ENCODE measurements around the gene KRT71. TPM values are rescaled to one million over a fixed set of nuclear protein-coding genes. Genes with fewer than 3 reads are reported as not detected.
A peak's percentile ranks its signal among the peaks of the same experiment; 100 is the strongest.

KRT71 gene
- total RNA-seq, 1 donor from 2014 or later, result not detected

- no peak overlapping the region for H3K27ac Mint-ChIP-seq
- H3K36me3 Mint-ChIP-seq (ENCODE audit: low read depth), result no peaks in the 10 kb centered on the region
- intact Hi-C loops (cut with micrococcal nuclease), result loop anchor here (10.0 kb wide), 1 partner anchor 429 kb away; no protein-coding TSS in a partner anchor
- peaks cover 32% of the 10 kb centered on the region for H3K4me1 Mint-ChIP-seq (ENCODE audit: low read depth)
- H3K9me3 Mint-ChIP-seq, result no peaks in the 10 kb centered on the region
- H3K27me3 Mint-ChIP-seq (ENCODE audit: low read depth), result peaks cover 13% of the 10 kb centered on the region
- no peak for DNase-seq (ENCODE audit: low spot score)
- no peak overlapping the region for H3K4me3 Mint-ChIP-seq (ENCODE audit: low read depth)
Measured at GRCh38 chr12:52584156-52584682, 31.3 kb upstream of the KRT71 start.

- peak; percentile 52 for DNase-seq (ENCODE audit: low spot score)
- Mint-ChIP-seq H3K27me3 (ENCODE audit: low read depth) (peaks cover 13% of the 10 kb centered on the region), H3K4me1 (ENCODE audit: low read depth) (peaks cover 32% of the 10 kb centered on the region), H3K36me3 (ENCODE audit: low read depth) (no peaks in the 10 kb centered on the region), H3K27ac (no peak overlapping the region), H3K9me3 (no peaks in the 10 kb centered on the region), H3K4me3 (ENCODE audit: low read depth) (no peak overlapping the region)
- intact Hi-C loops (cut with micrococcal nuclease), result loop anchor here (1.0 to 10.0 kb wide), 4 partner anchors 287 to 428 kb away; no protein-coding TSS in a partner anchor
Measured at GRCh38 chr12:52582971-52583456, 30.1 kb upstream of the KRT71 start.

DNA sequence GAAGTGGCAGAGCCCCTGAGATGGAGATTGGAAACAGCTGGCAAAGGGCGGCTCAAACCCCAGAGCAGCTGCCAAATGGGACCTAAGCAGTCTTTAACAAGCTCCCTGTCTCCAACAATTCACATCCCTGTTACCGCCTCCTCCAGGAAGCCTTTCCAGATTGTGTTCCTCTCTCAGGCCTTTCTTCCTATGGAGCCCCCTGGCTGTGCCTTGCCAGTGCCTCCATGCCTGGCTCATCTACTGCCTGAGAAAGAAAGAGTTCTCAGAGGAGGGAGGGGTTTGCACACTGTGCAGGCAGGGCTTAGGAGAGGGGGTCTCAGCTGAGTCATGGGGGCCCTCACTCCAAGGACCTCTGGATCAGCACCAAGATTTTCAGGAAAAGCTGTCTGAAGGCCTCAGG lies 29.5 kb upstream of the KRT71 start:
- no peaks in the 10 kb centered on the region for H3K36me3 Mint-ChIP-seq (ENCODE audit: low read depth)
- no peak overlapping the region for H3K27ac Mint-ChIP-seq
- peaks cover 13% of the 10 kb centered on the region for H3K27me3 Mint-ChIP-seq (ENCODE audit: low read depth)
- H3K4me1 Mint-ChIP-seq (ENCODE audit: low read depth), result peaks cover 32% of the 10 kb centered on the region
- no peaks in the 10 kb centered on the region for H3K9me3 Mint-ChIP-seq
- DNase-seq (ENCODE audit: low spot score), result no peak
- no peak overlapping the region for H3K4me3 Mint-ChIP-seq (ENCODE audit: low read depth)
- intact Hi-C loops (cut with micrococcal nuclease), result loop anchor here (10.0 kb wide), 1 partner anchor 428 kb away; no protein-coding TSS in a partner anchor

DNA sequence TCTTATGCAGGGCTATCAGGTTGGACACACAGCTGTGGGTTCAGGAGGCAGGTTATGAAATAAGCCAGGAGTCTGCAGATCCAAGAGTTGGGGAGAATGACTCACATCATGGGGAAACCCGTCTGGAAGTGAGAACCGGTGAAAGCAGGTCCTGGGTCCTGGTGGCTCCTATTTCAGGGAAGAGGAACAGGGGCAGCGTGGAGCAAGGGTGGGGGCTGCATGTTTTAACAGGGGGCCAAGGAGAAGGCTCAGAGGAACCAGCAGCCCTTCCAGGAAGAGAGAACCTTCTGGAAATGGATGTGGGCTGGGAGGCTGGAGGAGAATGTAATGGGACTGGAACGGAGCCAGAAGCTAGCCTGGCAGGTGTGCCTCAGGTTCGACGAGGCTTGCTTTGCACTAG lies 28.5 kb upstream of the KRT71 start:
- H3K4me1 Mint-ChIP-seq (ENCODE audit: low read depth), result peaks cover 25% of the 10 kb centered on the region
- no peak overlapping the region for H3K4me3 Mint-ChIP-seq (ENCODE audit: low read depth)
- no peak overlapping the region for H3K27ac Mint-ChIP-seq
- no peaks in the 10 kb centered on the region for H3K36me3 Mint-ChIP-seq (ENCODE audit: low read depth)
- peaks cover 14% of the 10 kb centered on the region for H3K27me3 Mint-ChIP-seq (ENCODE audit: low read depth)
- no peak for DNase-seq (ENCODE audit: low spot score)
- intact Hi-C loops (cut with micrococcal nuclease), result loop anchor here (10.0 kb wide), 1 partner anchor 427 kb away; no protein-coding TSS in a partner anchor
- H3K9me3 Mint-ChIP-seq, result no peaks in the 10 kb centered on the region

DNA sequence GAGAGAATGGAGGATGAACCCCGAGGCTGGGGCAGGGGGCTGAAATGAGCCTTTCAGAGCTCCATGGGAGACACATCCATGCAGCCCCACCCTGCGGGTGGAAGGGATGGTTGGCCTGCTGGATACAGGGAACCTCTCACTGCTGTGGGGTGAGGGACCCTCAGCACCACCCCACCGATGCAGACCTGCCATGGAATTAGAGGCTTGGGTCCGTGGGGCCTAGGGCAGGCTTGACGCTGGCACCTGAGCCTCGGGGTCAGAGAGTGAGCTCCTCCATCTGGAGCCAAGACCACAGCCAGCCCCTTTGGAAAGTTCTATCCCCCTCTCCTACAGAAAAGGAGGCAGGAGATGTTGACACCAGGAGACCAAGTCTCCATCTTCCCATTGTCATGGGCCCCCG lies 28.1 kb upstream of the KRT71 start:
- Mint-ChIP-seq H3K27ac (no peak overlapping the region), H3K9me3 (no peaks in the 10 kb centered on the region), H3K4me1 (ENCODE audit: low read depth) (peaks cover 21% of the 10 kb centered on the region), H3K27me3 (ENCODE audit: low read depth) (peaks cover 17% of the 10 kb centered on the region), H3K4me3 (ENCODE audit: low read depth) (no peak overlapping the region), H3K36me3 (ENCODE audit: low read depth) (no peaks in the 10 kb centered on the region)
- intact Hi-C loops (cut with micrococcal nuclease), result loop anchor here (10.0 kb wide), 1 partner anchor 426 kb away; no protein-coding TSS in a partner anchor
- DNase-seq (ENCODE audit: low spot score), result no peak

DNA sequence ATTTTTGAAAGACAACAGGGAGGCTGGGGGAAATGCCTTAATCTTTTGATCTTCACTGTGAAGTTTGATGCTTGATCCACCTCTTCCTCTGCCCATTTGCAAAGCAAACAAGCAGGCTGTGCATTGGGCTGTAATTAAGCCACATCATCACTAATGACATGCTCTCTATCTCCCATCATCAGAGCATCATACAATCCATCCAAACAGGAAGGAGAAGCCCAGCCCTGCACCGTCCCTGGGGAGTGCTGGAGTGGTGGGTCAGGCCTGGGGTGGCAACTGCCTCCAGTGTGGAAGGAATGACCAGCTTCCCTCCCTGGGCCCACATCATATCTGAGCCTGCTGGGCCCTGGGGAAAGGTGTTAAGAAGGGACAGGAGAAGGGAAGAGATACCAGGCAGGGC lies 27.6 kb upstream of the KRT71 start:
- Mint-ChIP-seq H3K4me3 (ENCODE audit: low read depth) (no peak overlapping the region), H3K27ac (no peak overlapping the region), H3K36me3 (ENCODE audit: low read depth) (no peaks in the 10 kb centered on the region)

DNA sequence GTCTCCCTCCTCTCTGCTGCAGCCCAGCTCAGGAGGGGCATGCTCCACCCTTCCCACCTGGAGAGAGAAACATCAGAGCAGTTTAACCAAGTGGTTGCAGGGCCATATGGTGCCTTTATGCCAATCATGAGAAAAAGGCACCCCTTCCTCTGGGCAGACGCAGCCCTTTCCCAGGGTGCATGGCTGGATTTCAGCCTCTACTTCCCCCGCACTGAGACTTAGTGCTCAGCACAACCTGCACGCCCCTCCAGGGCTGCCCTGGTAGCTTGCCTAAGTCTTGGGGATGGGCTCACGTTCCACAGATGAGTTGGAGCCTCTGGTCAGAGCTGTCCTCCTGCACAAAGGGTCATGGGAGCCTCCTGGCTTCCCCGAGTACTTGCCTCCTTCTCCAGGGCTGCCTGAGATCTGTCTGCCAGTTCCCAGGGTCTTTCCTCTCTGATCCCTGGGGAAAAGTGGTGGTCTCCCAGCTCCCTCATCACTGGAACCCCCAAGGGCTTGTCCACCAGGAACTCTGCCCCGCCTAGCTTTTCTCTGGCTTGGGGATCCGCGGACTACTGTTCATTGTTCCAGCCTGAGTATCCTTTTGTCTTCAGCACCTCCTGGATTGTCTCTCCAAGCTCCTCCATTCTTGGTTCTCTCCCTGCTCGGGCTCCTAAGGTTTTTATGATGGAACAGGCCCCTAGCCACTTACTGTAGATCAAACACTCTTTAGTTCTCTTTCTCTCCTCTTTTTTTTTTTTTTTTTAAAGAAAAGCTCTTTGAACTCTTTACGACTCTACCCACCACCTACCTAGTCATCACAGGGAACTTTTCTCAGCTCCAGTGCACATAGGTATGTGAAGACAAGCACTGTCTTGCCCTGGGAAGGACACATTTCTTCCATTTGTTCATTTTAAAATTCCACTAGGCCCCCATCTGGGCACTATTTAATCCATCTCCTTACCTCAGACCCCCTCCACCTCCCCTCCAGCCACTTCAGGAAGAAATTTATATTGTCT lies 26.8 kb upstream of the KRT71 start:
- no peak for DNase-seq (ENCODE audit: low spot score)
- H3K27ac Mint-ChIP-seq, result no peak overlapping the region

More for the DNA sequence above, 27.6 kb upstream of the KRT71 start:
- Mint-ChIP-seq H3K4me1 (ENCODE audit: low read depth) (peaks cover 15% of the 10 kb centered on the region), H3K27me3 (ENCODE audit: low read depth) (peaks cover 18% of the 10 kb centered on the region), H3K9me3 (no peaks in the 10 kb centered on the region)
- no peak for DNase-seq (ENCODE audit: low spot score)
- intact Hi-C loops (cut with micrococcal nuclease), result loop anchor here (10.0 kb wide), 1 partner anchor 426 kb away; no protein-coding TSS in a partner anchor

GRCh38 chr12:52578469-52578868 lies 25.5 kb upstream of the KRT71 start:
- H3K36me3 Mint-ChIP-seq (ENCODE audit: low read depth), result no peaks in the 10 kb centered on the region
- peaks cover 9% of the 10 kb centered on the region for H3K4me1 Mint-ChIP-seq (ENCODE audit: low read depth)
- intact Hi-C loops (cut with micrococcal nuclease), result no loop called here
- no peak overlapping the region for H3K4me3 Mint-ChIP-seq (ENCODE audit: low read depth)
- no peak for DNase-seq (ENCODE audit: low spot score)
- H3K27me3 Mint-ChIP-seq (ENCODE audit: low read depth), result peaks cover 18% of the 10 kb centered on the region
- no peak overlapping the region for H3K27ac Mint-ChIP-seq
- H3K9me3 Mint-ChIP-seq, result no peaks in the 10 kb centered on the region

More for the DNA sequence above, 26.8 kb upstream of the KRT71 start:
- no peaks in the 10 kb centered on the region for H3K36me3 Mint-ChIP-seq (ENCODE audit: low read depth)
- no peak overlapping the region for H3K4me3 Mint-ChIP-seq (ENCODE audit: low read depth)
- peaks cover 18% of the 10 kb centered on the region for H3K27me3 Mint-ChIP-seq (ENCODE audit: low read depth)
- H3K4me1 Mint-ChIP-seq (ENCODE audit: low read depth), result peaks cover 9% of the 10 kb centered on the region
- H3K9me3 Mint-ChIP-seq, result no peaks in the 10 kb centered on the region
- intact Hi-C loops (cut with micrococcal nuclease), result loop anchor here (10.0 kb wide), 1 partner anchor 425 kb away; no protein-coding TSS in a partner anchor

- intact Hi-C loops (cut with micrococcal nuclease), result no loop called here
- Mint-ChIP-seq H3K4me1 (ENCODE audit: low read depth) (peaks cover 3% of the 10 kb centered on the region), H3K27me3 (ENCODE audit: low read depth) (peaks cover 18% of the 10 kb centered on the region)
Measured at GRCh38 chr12:52577316-52577715, 24.4 kb upstream of the KRT71 start.

GRCh38 chr12:52575948-52576347 lies 23.0 kb upstream of the KRT71 start:
- no peak for DNase-seq (ENCODE audit: low spot score)
- H3K4me3 Mint-ChIP-seq (ENCODE audit: low read depth), result no peak overlapping the region
- no peaks in the 10 kb centered on the region for H3K36me3 Mint-ChIP-seq (ENCODE audit: low read depth)
- H3K27ac Mint-ChIP-seq, result no peak overlapping the region
- intact Hi-C loops (cut with micrococcal nuclease), result no loop called here
- H3K4me1 Mint-ChIP-seq (ENCODE audit: low read depth), result peaks cover 3% of the 10 kb centered on the region
- no peaks in the 10 kb centered on the region for H3K9me3 Mint-ChIP-seq
- H3K27me3 Mint-ChIP-seq (ENCODE audit: low read depth), result peaks cover 12% of the 10 kb centered on the region

More at GRCh38 chr12:52577316-52577715, 24.4 kb upstream of the KRT71 start:
- DNase-seq (ENCODE audit: low spot score), result no peak
- Mint-ChIP-seq H3K4me3 (ENCODE audit: low read depth) (no peak overlapping the region), H3K27ac (no peak overlapping the region), H3K36me3 (ENCODE audit: low read depth) (no peaks in the 10 kb centered on the region), H3K9me3 (no peaks in the 10 kb centered on the region)

- intact Hi-C loops (cut with micrococcal nuclease), result no loop called here
- Mint-ChIP-seq H3K4me1 (ENCODE audit: low read depth) (no peaks in the 10 kb centered on the region), H3K27ac (no peak overlapping the region), H3K4me3 (ENCODE audit: low read depth) (no peak overlapping the region), H3K36me3 (ENCODE audit: low read depth) (no peaks in the 10 kb centered on the region), H3K27me3 (ENCODE audit: low read depth) (peaks cover 12% of the 10 kb centered on the region), H3K9me3 (no peaks in the 10 kb centered on the region)
- DNase-seq (ENCODE audit: low spot score), result no peak
Measured at GRCh38 chr12:52575256-52575655, 22.3 kb upstream of the KRT71 start.

DNA sequence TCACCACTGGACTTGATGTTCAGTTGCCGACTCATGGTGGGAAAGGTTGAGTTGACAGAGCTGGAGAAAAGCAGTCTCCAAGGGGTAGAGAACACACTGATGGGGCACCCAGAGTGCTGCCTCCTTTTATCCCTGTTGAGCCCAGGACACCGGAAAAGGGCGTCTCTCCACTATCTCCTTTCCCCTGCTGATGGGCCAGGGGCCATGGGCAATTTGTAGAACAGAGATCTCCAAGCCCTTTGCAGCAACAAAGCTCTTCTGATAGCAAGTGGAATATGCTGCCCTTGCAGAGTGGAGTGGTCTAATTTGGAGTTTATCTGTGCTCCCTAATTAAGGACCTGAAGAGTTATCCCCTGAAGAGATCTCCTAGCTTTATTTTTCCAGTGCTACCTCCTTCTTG lies 20.8 kb upstream of the KRT71 start, which contains the start of gene KRT74:
Gene KRT74 (minus strand): TSS at position 101 of the 400 bp plus-strand sequence. CDS start 66 bp downstream, at position 35.
- DNase-seq (ENCODE audit: low spot score), result no peak
- Mint-ChIP-seq H3K4me1 (ENCODE audit: low read depth) (no peaks in the 10 kb centered on the region), H3K36me3 (ENCODE audit: low read depth) (no peaks in the 10 kb centered on the region), H3K27me3 (ENCODE audit: low read depth) (peaks cover 8% of the 10 kb centered on the region), H3K9me3 (no peaks in the 10 kb centered on the region), H3K4me3 (ENCODE audit: low read depth) (no peak within 1 kb of the TSS), H3K27ac (no peak within 1 kb of the TSS)
- intact Hi-C loops (cut with micrococcal nuclease), result no loop called here
